Muscle layer of duodenum (tissue), 2 donors: ENCODE results near the gene MIER1.
"Not testable (repeated sequence)": the region's sequence is repeated elsewhere in the genome, so short reads cannot be mapped to it uniquely, and the experiment has no call there.

Experiments
- H3K27ac ChIP-seq: one replicate; pipeline ENCODE4 v1.7.0; 2013; ENCODE audit warnings: mild to moderate bottlenecking, low read length
- H3K27me3 ChIP-seq: one replicate; pipeline ENCODE4 v1.7.0; 2013; ENCODE audit warnings: low read depth, mild to moderate bottlenecking, control low read depth, low read length
- H3K36me3 ChIP-seq, 2 donors: one replicate each; pipeline ENCODE4 v1.7.0; 2013; ENCODE audit warnings: low read length in 2 of 2, control low read depth in 1 of 2, mild to moderate bottlenecking in 1 of 2; ENCODE audit not compliant: insufficient read depth in 2 of 2, control insufficient read depth in 1 of 2
- H3K4me1 ChIP-seq, 2 donors: one replicate each; pipeline ENCODE4 v1.7.0; 2013; ENCODE audit warnings: low read length in 2 of 2, mild to moderate bottlenecking in 2 of 2, control low read depth in 1 of 2, moderate library complexity in 1 of 2; ENCODE audit not compliant: insufficient read depth in 2 of 2, control insufficient read depth in 1 of 2
- H3K4me3 ChIP-seq, 2 donors: one replicate each; pipeline ENCODE4 v1.7.0; 2013; ENCODE audit warnings: low read length in 2 of 2, low read depth in 1 of 2, mild to moderate bottlenecking in 1 of 2
- H3K9me3 ChIP-seq, 2 donors: one replicate each; pipeline ENCODE4 v1.7.0; 2013; ENCODE audit warnings: low read length in 2 of 2, control low read depth in 1 of 2, mild to moderate bottlenecking in 1 of 2; ENCODE audit not compliant: control insufficient read depth in 1 of 2
- donor health status: healthy.

MIER1 gene

DNA sequence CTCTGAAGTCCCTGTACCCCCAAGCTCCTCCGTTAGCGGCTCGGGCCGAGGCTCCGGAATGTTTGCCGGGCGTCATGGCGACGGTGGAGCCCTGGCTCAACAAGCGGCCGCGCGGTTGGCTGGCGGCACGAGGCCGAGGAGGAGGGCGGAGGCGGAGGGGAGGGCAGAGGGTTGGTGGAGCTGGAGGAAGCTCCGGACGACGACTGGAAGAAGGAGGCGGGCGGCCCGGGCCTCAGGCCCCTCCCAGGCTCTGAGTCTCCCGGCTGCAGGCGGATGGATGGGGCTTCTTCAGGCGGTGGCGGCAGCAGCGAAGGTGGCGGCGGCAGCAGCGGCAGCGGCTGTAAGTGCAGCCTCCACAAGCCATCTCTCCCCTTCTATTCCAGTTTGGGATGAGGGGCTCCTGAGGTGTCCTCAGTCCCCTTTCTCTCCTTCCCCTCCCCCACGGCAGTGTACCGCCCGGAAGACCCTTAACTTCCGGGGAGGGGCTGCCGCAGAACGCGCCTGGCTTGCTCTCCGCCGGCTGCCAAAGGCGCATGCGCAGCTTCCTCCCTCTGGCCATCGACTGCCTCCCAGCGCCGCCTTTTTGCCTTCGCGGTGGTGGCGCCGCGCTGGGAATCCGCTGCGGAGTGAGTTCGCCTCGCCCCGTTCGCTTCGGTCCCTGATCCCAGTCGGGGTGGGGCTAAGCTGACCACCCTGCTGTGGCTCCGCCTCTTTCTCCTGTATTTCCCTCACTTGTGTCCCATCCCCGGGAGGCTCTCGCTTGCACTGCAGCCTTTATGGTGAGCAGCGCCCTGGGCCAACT is at the start of gene MIER1, which contains the start of gene DNAI4:
Gene MIER1, plus strand, starts transcription at position 235 of the 802 bp plus-strand sequence. Its CDS starts 39 bp downstream, at position 274.
Gene DNAI4, minus strand, starts transcription at position 101 of the 802 bp plus-strand sequence. Its CDS starts 25 bp downstream, at position 76.
- H3K9me3 ChIP-seq = no peaks in the 10 kb centered on the region
- H3K27ac ChIP-seq = peak within 1 kb of the TSS; percentile 93
- peaks cover 0 to 6% of the 10 kb centered on the region in 2 donors for H3K36me3 ChIP-seq
- peak within 1 kb of the TSS; percentile 91 to 97 for H3K4me3 ChIP-seq
- no peaks in the 10 kb centered on the region for H3K27me3 ChIP-seq
- peaks cover 13 to 27% of the 10 kb centered on the region in 2 donors for H3K4me1 ChIP-seq

DNA sequence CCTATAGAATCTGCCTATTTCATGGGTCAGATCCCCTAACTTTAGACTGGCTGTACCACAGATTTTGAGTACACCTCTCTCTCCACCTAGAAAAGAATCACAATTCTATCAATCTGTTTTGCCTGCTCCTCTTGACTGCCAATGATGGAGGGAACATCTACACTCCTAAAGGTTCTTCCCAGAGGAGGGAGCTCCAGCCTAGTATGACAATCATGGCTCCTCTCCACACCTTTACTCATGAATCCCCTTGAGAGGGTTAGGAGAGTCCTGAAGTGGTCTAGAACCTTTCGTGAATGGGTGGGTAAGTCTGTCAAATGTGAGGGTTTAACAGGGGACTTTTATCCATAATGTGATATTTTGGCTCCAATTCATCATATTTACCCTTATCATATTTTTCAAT is 48.1 kb upstream of the MIER1 start:
- H3K4me1 ChIP-seq = no peaks in the 10 kb centered on the region
- no peaks in the 10 kb centered on the region for H3K27me3 ChIP-seq
- peaks cover 0 to 16% of the 10 kb centered on the region in 2 donors for H3K9me3 ChIP-seq
- H3K4me3 ChIP-seq = no peak overlapping the region
- H3K36me3 ChIP-seq = peaks cover 0 to 3% of the 10 kb centered on the region in 2 donors
- no peak overlapping the region for H3K27ac ChIP-seq

DNA sequence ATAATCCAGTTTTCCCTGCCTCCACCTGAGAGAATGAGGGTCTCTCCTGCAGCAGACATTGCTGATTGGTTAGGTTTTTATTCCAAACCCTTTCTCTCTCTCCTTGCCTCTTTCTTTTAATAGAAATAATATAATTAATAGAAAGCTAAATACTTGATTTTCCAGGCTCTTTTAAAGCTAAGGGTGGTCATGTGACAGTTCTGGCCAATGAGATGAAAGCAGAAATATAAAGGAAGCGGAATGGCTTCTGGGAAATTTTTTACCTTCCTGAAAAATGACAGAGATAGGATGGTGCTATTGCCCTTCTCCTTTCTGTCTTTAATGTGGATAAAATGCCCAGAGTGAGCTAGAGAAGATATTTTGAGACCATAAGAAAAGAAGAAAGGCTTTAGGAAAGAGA is 35.8 kb upstream of the MIER1 start:
- no peak overlapping the region for H3K27ac ChIP-seq
- no peaks in the 10 kb centered on the region for H3K4me1 ChIP-seq
- no peaks in the 10 kb centered on the region for H3K27me3 ChIP-seq
- H3K9me3 ChIP-seq = no peaks in the 10 kb centered on the region
- no peaks in the 10 kb centered on the region for H3K36me3 ChIP-seq
- no peak overlapping the region for H3K4me3 ChIP-seq

DNA sequence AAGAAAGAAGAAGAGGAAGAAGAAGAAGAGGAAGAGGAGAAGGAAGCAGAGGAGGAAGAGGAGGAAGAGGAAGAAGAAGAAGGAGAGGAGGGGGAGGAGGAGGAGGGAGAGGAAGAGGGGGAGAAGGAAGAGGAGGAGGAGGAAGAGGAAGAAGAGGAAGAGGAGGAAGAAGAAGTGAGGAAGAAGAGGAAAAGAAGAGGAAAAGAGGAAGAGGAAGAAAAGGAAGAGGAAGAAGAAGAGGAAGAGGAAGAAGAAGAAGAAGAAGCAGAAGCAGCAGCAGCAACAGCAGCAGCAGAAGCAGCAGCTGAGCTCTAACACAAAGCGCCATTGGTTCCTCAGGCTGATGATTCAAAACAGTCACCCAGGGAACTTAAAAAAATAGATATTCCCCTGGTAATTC is 34.2 kb upstream of the MIER1 start:
- no peak overlapping the region for H3K4me3 ChIP-seq
- no peaks in the 10 kb centered on the region for H3K4me1 ChIP-seq
- no peak overlapping the region for H3K27ac ChIP-seq
- H3K27me3 ChIP-seq = no peaks in the 10 kb centered on the region
- H3K9me3 ChIP-seq = no peaks in the 10 kb centered on the region
- H3K36me3 ChIP-seq = no peaks in the 10 kb centered on the region

DNA sequence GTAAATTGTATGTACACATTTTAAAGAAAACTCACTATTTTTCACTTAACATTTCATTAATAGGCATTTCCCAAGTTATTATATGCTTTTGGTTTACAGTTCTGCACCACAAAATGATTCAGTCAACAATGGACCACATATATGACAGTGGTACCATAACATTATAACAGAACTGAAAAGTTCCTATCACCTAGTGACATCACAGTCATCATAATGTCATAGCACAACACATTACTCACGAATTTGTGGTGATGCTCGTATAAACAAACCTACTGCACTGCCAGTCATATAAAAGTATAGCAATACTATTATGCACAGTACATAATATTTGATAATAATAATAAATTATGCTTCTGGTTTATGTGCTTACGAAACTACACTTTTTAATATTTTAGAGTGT is 31.1 kb upstream of the MIER1 start:
- Histone ChIP-seq H3K9me3 (no peaks in the 10 kb centered on the region), H3K4me1 (no peaks in the 10 kb centered on the region), H3K27me3 (no peaks in the 10 kb centered on the region), H3K27ac (no peak overlapping the region), H3K4me3 (no peak overlapping the region), H3K36me3 (no peaks in the 10 kb centered on the region)

DNA sequence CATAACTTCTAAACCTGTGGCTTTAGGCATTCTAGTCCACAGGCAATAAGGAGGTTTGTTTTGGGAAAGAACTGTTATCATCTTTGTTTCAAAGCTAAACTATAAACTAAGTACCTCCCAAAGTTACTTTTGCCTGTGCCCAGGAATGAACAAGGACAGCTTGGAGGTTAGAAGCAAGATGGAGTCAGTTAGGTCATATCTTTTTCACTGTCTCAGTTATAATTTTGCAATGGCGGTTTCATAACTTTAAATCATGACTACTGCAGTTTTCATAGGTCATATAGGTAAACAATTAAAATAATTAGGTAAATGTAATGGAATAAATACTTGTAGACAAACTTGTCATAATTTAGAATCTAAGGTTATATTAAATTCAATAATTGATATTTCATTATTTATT is 9.6 kb upstream of the MIER1 start:
- H3K9me3 ChIP-seq, H3K4me1 ChIP-seq, H3K36me3 ChIP-seq, H3K4me3 ChIP-seq, H3K27ac ChIP-seq, H3K27me3 ChIP-seq: not testable (repeated sequence)

DNA sequence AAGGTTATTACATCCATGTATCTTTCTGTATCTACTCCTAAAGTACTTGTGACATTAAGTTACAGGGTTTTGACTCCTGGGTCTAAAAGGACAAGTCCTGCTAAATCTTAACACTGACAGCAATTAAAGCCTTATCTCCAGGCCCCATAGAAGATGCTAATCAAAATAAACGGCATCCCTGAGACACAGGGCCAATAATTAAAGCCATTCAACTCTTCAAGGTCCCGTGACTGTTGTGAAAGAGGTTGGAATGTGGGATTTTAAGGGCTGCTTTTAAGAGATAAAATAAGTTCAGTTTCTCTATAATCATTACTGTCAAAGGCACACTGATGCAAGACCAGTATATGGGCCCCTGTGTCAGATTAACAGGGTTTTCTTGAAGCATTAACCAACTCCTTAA is 8.5 kb upstream of the MIER1 start:
- Histone ChIP-seq H3K27ac (no peak overlapping the region), H3K27me3 (no peaks in the 10 kb centered on the region), H3K4me3 (no peak overlapping the region), H3K4me1 (no peaks in the 10 kb centered on the region), H3K9me3 (no peaks in the 10 kb centered on the region), H3K36me3 (peaks cover 0 to 8% of the 10 kb centered on the region in 2 donors)

DNA sequence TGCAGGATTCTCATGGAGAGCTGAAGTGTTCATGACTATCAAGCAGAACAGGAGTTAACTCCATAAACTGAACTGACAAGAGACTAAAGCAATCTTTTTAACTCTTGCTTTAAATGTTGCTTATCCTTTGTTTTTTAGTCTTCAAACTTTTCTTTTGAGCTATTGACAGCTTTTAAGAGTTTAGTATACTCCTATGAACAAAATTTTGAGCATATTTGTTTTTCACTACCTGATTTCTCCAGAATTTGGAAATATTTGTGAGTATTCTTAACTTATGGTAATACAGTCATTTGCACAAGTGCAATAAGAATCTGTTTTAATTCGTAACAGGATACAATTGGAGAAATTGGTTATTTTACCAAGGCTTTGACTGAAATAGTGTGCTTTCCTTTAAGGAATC is 7.3 kb upstream of the MIER1 start:
- H3K27ac ChIP-seq = no peak overlapping the region
- H3K4me3 ChIP-seq = no peak overlapping the region
- no peaks in the 10 kb centered on the region for H3K27me3 ChIP-seq
- H3K9me3 ChIP-seq = no peaks in the 10 kb centered on the region
- peaks cover 0 to 8% of the 10 kb centered on the region in 2 donors for H3K36me3 ChIP-seq
- no peaks in the 10 kb centered on the region for H3K4me1 ChIP-seq

DNA sequence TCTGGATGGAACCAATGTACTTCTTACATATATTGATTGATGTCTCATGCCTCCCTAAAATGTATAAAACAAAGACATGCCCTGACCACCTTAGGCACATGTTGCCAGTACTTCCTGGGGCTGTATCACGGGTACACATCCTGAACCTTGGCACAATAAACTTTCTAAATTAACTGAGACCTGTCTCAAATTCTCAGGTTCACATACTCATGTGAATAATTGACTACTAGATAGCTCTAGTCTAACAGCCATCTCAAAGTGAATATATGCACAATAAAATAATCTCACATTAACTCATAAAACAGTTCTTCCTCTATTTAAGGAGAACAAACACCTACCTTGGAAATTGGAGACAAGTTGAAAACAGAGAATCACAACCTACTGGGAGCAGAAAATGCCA is 5.7 kb upstream of the MIER1 start:
- Histone ChIP-seq H3K36me3 (peaks cover 0 to 8% of the 10 kb centered on the region in 2 donors), H3K4me1 (peaks cover 0 to 11% of the 10 kb centered on the region in 2 donors), H3K27ac (no peak overlapping the region), H3K9me3 (no peaks in the 10 kb centered on the region), H3K4me3 (no peak overlapping the region), H3K27me3 (no peaks in the 10 kb centered on the region)

DNA sequence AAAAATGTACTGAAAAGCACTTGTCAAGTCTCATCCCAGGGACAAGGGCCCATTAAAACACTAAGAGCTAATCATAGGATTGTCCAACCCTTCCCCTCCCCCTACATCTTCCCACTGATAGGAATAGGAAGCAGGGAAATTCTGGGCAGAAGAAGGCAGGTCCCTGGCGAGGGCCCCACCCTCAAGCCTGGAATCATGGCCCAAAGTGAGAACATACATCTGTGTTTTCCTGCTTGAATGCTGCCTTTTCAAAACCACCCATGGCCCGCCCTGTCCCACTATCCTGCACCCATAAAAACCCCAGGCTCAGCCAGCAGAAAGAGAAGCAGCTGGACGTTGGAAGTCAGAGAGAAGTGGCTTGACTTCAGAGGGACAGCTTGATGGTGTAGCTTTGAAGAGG is 5.0 kb upstream of the MIER1 start:
- H3K4me3 ChIP-seq = no peak overlapping the region
- no peaks in the 10 kb centered on the region for H3K9me3 ChIP-seq
- H3K36me3 ChIP-seq = peaks cover 0 to 8% of the 10 kb centered on the region in 2 donors
- H3K27ac ChIP-seq = no peak overlapping the region
- H3K27me3 ChIP-seq = no peaks in the 10 kb centered on the region
- peaks cover 0 to 15% of the 10 kb centered on the region in 2 donors for H3K4me1 ChIP-seq

DNA sequence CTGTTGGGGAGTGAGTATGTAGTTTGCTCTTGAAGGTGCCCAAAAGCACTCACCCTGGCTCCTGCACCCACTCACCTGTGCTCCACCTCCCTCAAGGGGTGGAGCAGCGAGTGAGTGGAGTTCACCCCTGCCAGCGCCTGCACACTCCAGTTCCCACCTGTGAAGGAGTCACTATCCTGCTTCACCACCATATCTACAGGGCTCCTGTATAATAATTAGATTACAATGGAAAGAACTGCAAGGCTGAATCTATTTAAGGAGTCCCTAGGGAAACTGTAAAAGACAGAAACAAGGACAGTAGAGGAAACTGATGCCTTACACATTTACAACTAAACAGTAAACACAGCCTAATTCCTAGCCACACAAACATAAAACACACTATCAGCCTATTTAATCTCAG is 4.2 kb upstream of the MIER1 start:
- no peak overlapping the region for H3K27ac ChIP-seq
- no peaks in the 10 kb centered on the region for H3K27me3 ChIP-seq
- peaks cover 0 to 15% of the 10 kb centered on the region in 2 donors for H3K4me1 ChIP-seq
- H3K9me3 ChIP-seq = no peaks in the 10 kb centered on the region
- H3K4me3 ChIP-seq = no peak overlapping the region
- H3K36me3 ChIP-seq = peaks cover 0 to 8% of the 10 kb centered on the region in 2 donors

DNA sequence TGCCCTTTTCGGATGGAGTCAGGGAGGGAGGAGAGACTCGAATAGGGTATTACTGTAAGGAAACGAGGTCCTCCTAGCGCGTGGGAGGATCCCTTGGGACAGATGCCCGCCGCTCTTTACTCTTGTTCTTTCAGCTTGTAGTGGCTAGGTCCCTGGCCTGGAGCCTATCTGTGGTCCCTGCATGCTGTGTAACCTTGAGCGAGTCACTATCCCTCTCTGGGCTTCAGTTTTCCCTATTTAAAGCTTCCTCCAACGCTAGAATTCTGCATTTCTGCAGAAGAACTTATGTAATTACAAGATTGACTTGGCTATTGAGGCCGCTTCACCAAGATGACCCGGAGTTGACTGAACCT is 744 bp downstream of the MIER1 start:
- Histone ChIP-seq H3K4me3 (peak overlapping the region; percentile 91 to 97), H3K9me3 (no peaks in the 10 kb centered on the region), H3K27me3 (no peaks in the 10 kb centered on the region), H3K27ac (peak overlapping the region; percentile 90), H3K36me3 (no peaks in the 10 kb centered on the region), H3K4me1 (peaks cover 13 to 27% of the 10 kb centered on the region in 2 donors)
